ENCODE data around the gene SPINT1. TPM values are rescaled to one million over a fixed set of nuclear protein-coding genes. Genes with fewer than 3 reads are reported as not detected.

The SPINT1 gene
- total RNA-seq, 1 donor from 2014 or later: 8.7 TPM

DNA sequence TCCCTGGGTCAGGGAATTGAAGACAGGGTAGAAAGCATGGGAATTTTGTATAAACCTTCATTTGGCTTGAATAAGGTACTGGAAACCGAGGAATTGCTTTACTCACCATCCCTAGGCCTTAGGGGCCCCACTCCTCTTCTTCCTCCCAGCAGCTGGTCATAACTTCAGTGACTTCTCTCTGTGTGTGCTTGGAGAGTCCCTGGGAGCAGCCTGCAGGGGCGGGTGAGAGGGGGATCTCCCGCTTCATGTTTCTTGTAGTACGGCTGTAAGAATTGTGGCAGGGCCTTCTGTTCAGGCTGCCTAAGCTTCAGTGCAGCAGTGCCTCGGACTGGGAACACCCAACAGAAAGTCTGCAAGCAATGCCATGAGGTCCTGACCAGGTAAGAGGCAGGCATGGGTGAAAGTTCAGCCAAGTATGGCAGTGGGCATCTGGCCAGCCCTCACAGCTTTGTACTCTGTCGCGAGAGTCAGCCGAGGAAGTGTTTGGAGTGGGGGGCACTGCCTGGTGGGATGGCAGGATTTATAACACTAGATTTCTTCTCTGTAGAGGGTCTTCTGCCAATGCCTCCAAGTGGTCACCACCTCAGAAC is 34.9 kb upstream of the SPINT1 start:
- H3K27ac Mint-ChIP-seq: no peak overlapping the region
- TF ChIP-seq, protein P1, sequence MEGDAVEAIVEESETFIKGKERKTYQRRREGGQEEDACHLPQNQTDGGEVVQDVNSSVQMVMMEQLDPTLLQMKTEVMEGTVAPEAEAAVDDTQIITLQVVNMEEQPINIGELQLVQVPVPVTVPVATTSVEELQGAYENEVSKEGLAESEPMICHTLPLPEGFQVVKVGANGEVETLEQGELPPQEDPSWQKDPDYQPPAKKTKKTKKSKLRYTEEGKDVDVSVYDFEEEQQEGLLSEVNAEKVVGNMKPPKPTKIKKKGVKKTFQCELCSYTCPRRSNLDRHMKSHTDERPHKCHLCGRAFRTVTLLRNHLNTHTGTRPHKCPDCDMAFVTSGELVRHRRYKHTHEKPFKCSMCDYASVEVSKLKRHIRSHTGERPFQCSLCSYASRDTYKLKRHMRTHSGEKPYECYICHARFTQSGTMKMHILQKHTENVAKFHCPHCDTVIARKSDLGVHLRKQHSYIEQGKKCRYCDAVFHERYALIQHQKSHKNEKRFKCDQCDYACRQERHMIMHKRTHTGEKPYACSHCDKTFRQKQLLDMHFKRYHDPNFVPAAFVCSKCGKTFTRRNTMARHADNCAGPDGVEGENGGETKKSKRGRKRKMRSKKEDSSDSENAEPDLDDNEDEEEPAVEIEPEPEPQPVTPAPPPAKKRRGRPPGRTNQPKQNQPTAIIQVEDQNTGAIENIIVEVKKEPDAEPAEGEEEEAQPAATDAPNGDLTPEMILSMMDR (IDR thresholded peaks at IDR 0.05): no peak
- peaks cover 41% of the 10 kb centered on the region for H3K36me3 Mint-ChIP-seq (ENCODE audit: low read depth)
- H3K9me3 Mint-ChIP-seq: no peaks in the 10 kb centered on the region
- intact Hi-C loops (cut with micrococcal nuclease): no loop called here
- no peaks in the 10 kb centered on the region for H3K27me3 Mint-ChIP-seq
- H3K4me3 Mint-ChIP-seq: peak overlapping the region; percentile 99
- CTCF ChIA-PET: no interaction called here
- peaks cover 21% of the 10 kb centered on the region for H3K4me1 Mint-ChIP-seq
- POLR2A ChIA-PET: no interaction called here
- no peak for ATAC-seq (ENCODE audit: low read depth)
- no peak for DNase-seq

DNA sequence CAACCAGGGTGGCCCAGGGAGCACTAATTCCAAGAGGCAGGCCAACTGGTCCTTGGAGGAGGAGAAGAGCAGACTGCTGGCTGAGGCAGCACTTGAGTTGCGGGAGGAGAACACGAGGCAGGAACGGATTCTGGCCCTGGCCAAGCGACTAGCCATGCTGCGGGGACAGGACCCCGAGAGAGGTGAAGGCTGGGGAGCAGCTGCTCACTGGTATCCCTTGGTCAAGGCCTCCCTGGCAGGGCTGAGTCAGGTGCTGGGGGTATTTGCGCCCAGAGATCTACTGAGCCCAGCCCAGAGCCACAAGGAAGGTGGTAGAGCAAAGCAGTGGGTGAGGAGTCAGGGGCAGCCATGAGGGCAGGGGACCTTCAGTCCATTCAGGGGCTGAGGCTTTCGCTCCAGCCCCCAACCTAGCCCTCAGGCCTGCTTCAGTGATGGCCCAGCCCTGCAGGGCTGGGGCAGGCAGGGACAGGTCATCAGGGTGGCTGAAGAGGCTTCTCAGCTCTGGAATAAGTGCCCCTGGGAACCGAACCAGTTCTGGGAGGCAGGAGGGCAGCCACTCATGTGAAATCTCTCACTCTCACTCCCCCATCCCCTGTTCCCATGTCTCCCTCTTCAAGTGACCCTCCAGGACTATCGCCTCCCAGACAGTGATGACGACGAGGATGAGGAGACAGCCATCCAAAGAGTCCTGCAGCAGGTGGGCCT is 31.0 kb upstream of the SPINT1 start:
- TF ChIP-seq, protein P1 (IDR thresholded peaks at IDR 0.05): no peak
- Mint-ChIP-seq H3K27ac (no peak overlapping the region), H3K27me3 (no peaks in the 10 kb centered on the region), H3K9me3 (no peaks in the 10 kb centered on the region), H3K4me1 (peaks cover 8% of the 10 kb centered on the region), H3K36me3 (ENCODE audit: low read depth) (peaks cover 47% of the 10 kb centered on the region), H3K4me3 (no peak overlapping the region)
- ChIA-PET POLR2A (no interaction called here), CTCF (interaction anchor here (1.5 kb wide), 1 partner anchor 46 kb away, joined by 3 read pairs; no protein-coding TSS in a partner anchor)
- intact Hi-C loops (cut with micrococcal nuclease): no loop called here
- DNase-seq (no peak), ATAC-seq (ENCODE audit: low read depth) (no peak)

DNA sequence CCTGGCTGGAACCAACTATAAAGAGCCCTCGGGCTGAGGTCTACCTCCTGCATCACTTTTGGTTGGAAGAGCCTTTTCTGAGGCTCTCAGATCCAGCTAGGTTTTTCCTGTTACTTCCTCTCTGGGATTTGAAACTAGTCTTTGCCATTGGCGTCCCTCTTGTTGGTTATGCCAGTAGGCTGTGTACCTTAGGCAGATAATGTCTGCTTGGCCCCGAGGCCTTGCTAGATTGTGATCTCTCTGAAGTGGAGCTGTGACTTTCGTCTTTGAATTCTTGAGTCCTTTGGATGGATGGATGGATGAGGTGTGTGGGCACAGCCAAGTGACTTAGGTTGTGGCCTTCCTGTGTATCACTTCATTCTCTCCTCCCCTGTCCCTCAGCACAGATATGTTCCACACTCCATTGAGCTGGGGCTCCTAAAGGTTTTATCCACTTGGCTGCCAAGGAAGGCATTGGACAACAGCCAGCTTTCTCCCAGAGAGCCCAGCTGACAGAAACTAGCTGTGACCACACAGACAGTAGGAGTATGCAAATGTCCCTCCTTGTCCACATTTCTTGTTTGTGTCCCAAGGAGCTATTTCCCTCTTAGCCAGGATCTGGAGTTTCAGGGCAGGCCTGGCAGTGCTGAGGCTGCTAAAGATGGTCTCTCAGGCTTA is 28.7 kb upstream of the SPINT1 start:
- ChIA-PET CTCF (interaction anchor here (1.0 kb wide), 1 partner anchor 8 kb away, joined by 3 read pairs; the partner anchor contains the start of genes DNAJC17 and ZFYVE19), POLR2A (no interaction called here)
- Mint-ChIP-seq H3K4me1 (no peaks in the 10 kb centered on the region), H3K36me3 (ENCODE audit: low read depth) (peaks cover 43% of the 10 kb centered on the region), H3K27me3 (no peaks in the 10 kb centered on the region), H3K27ac (no peak overlapping the region), H3K4me3 (no peak overlapping the region), H3K9me3 (no peaks in the 10 kb centered on the region)
- ATAC-seq (ENCODE audit: low read depth): no peak
- no peak for DNase-seq
- intact Hi-C loops (cut with micrococcal nuclease): no loop called here
- TF ChIP-seq, protein P1 (IDR thresholded peaks at IDR 0.05): no peak

DNA sequence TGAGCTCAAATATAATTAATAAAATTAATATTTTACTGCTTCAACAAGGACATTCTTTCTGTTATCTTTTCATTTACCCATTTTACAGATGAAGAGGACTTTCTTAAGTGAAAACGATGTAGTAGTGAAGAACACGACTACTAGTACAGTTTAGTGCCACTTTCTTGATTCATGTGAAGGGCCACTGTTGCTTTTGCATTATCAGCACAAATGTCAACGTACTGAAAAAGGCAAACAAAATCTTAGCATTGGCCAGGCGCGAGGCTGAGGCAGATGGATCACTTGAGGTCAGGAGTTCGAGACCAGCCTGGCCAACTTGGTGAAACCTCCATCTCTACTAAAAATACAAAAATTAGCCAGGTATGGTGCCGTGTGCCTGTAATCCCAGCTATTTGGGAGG is 24.8 kb upstream of the SPINT1 start:
- intact Hi-C loops (cut with micrococcal nuclease): no loop called here
- no peak for DNase-seq
- POLR2A ChIA-PET: no interaction called here
- H3K27ac Mint-ChIP-seq: no peak overlapping the region
- CTCF ChIA-PET: no interaction called here
- no peaks in the 10 kb centered on the region for H3K27me3 Mint-ChIP-seq
- no peaks in the 10 kb centered on the region for H3K9me3 Mint-ChIP-seq
- H3K36me3 Mint-ChIP-seq (ENCODE audit: low read depth): peaks cover 15% of the 10 kb centered on the region
- TF ChIP-seq, protein P1 (IDR thresholded peaks at IDR 0.05): no peak
- H3K4me1 Mint-ChIP-seq: no peaks in the 10 kb centered on the region
- H3K4me3 Mint-ChIP-seq: no peak overlapping the region
- no peak for ATAC-seq (ENCODE audit: low read depth)

DNA sequence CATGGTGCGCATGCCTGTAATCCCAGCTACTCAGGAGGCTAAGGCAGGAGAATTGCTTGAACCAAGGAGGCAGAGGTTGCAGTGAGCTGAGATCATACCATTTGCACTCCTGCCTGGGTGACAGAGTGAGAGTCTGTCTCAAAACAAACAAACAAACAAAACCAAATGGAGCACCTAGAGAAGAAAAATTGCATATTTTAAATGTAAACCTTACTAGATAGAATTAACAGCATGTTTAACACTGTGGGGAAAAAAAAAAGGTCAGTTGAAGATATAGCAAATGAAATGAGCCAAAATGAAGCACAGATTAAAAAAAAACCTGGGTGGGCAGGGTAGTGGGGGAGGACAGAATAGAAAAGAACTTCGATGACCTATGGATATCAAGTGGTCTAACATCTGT is 22.7 kb upstream of the SPINT1 start:
- ATAC-seq (ENCODE audit: low read depth) (no peak), DNase-seq (no peak)
- Mint-ChIP-seq H3K4me3 (no peak overlapping the region), H3K9me3 (no peaks in the 10 kb centered on the region), H3K27ac (no peak overlapping the region), H3K4me1 (no peaks in the 10 kb centered on the region), H3K27me3 (no peaks in the 10 kb centered on the region), H3K36me3 (ENCODE audit: low read depth) (no peaks in the 10 kb centered on the region)
- intact Hi-C loops (cut with micrococcal nuclease): no loop called here
- ChIA-PET CTCF (no interaction called here), POLR2A (no interaction called here)
- TF ChIP-seq, protein P1 (IDR thresholded peaks at IDR 0.05): no peak

Measured in activated B cell treated with CpG ODN at 0.5 μM for 24 hours (primary cell).